CD4-positive, alpha-beta T cell treated with Interleukin-6 at 100 ng/mL for 8 hours (primary cell): Measurements from ENCODE around the gene RABEP2.
A peak's percentile ranks its signal among the peaks of the same experiment; 100 is the strongest.
"Not testable (repeated sequence)": the region's sequence is repeated elsewhere in the genome, so short reads cannot be mapped to it uniquely, and the experiment has no call there.

Experiments
- DNase-seq: peaks from one replicate; pipeline ENCODE4 v3.0.0-alpha.2; 2020; ENCODE audit warnings: mixed read lengths, low spot score

Gene RABEP2

GRCh38 chr16:28903344-28904042, 21.5 kb downstream of the RABEP2 start:
- DNase-seq = no peak

GRCh38 chr16:28902909-28903308, 22.1 kb downstream of the RABEP2 start:
- DNase-seq = no peak

GRCh38 chr16:28901862-28902261, 23.2 kb downstream of the RABEP2 start:
- no peak for DNase-seq

- DNase-seq = no peak
These were observed 24.4 kb downstream of the RABEP2 start for GRCh38 chr16:28900601-28901000.

GRCh38 chr16:28899882-28900590, 25.0 kb downstream of the RABEP2 start:
- DNase-seq = no peak

GRCh38 chr16:28898942-28899341, 26.1 kb downstream of the RABEP2 start:
- DNase-seq = no peak

- DNase-seq = no peak
These were observed 26.8 kb downstream of the RABEP2 start for GRCh38 chr16:28898266-28898665.

GRCh38 chr16:28897826-28898225, 27.2 kb downstream of the RABEP2 start:
- no peak for DNase-seq

GRCh38 chr16:28895609-28896008, 29.4 kb downstream of the RABEP2 start:
- DNase-seq = no peak

- no peak for DNase-seq
These were observed 31.7 kb downstream of the RABEP2 start for GRCh38 chr16:28893291-28893690.

- no peak for DNase-seq
These were observed 32.8 kb downstream of the RABEP2 start for GRCh38 chr16:28891964-28892890.

- not testable (repeated sequence) for DNase-seq
These were observed 34.7 kb downstream of the RABEP2 start for GRCh38 chr16:28890355-28890754.

GRCh38 chr16:28886945-28887344, 38.1 kb downstream of the RABEP2 start:
- DNase-seq = no peak

GRCh38 chr16:28884045-28884444, 41.0 kb downstream of the RABEP2 start:
- DNase-seq = no peak

GRCh38 chr16:28883221-28883996, 41.6 kb downstream of the RABEP2 start:
- DNase-seq = no peak

- DNase-seq = no peak
These were observed 42.4 kb downstream of the RABEP2 start for GRCh38 chr16:28882551-28883160.

GRCh38 chr16:28881565-28881964, 43.5 kb downstream of the RABEP2 start:
- DNase-seq = not testable (repeated sequence)

GRCh38 chr16:28880955-28881354, 44.1 kb downstream of the RABEP2 start:
- DNase-seq = no peak

- DNase-seq = no peak
These were observed 44.5 kb downstream of the RABEP2 start for GRCh38 chr16:28880589-28880915.

- peak; percentile 86 for DNase-seq
These were observed 45.0 kb downstream of the RABEP2 start for GRCh38 chr16:28879841-28880588.
